Type B pancreatic cell (in vitro differentiated cells): ENCODE results near the gene TSPAN6. TPM values are rescaled to one million over a fixed set of nuclear protein-coding genes. Genes with fewer than 3 reads are reported as not detected.

Experiments
- DNase-seq: peaks from one replicate; pipeline ENCODE4 v3.0.0; 2021; ENCODE audit warnings: mixed read lengths; ENCODE audit not compliant: unreplicated experiment; ENCODE audit errors: extremely low spot score
- H3K27ac Mint-ChIP-seq: 2 replicates; pipeline ENCODE4 v1.8.0; 2021; ENCODE audit warnings: mild to moderate bottlenecking, mixed read lengths
- H3K27me3 Mint-ChIP-seq: 2 replicates; pipeline ENCODE4 v1.8.0; 2021; ENCODE audit warnings: mixed read lengths
- H3K36me3 Mint-ChIP-seq: 2 replicates; pipeline ENCODE4 v1.8.0; 2021; ENCODE audit warnings: mixed read lengths
- H3K4me1 Mint-ChIP-seq: one replicate; pipeline ENCODE4 v1.8.0; 2021; ENCODE audit warnings: mixed read lengths; ENCODE audit not compliant: unreplicated experiment
- H3K4me3 Mint-ChIP-seq: 2 replicates; pipeline ENCODE4 v1.8.0; 2021; ENCODE audit warnings: mild to moderate bottlenecking, mixed read lengths
- H3K9me3 Mint-ChIP-seq: 2 replicates; pipeline ENCODE4 v1.8.0; 2021; ENCODE audit warnings: mixed read lengths
- total RNA-seq: library from RNA; stranded (reverse); gene quantifications from 2 replicates; pipeline ENCODE4 v1.2.1, GENCODE V29; 2021; ENCODE audit warnings: low replicate concordance
- TF ChIP-seq, protein P1 (sequence below): fragments of 200-600 bp; sonication (generic); conservative IDR thresholded peaks from 2 replicates; pipeline ENCODE4 v1.5.0; 2021; ENCODE audit warnings: antibody characterized with exemption, mild to moderate bottlenecking

The TSPAN6 gene
- total RNA-seq, 1 donor from 2014 or later: 99.3 TPM

DNA sequence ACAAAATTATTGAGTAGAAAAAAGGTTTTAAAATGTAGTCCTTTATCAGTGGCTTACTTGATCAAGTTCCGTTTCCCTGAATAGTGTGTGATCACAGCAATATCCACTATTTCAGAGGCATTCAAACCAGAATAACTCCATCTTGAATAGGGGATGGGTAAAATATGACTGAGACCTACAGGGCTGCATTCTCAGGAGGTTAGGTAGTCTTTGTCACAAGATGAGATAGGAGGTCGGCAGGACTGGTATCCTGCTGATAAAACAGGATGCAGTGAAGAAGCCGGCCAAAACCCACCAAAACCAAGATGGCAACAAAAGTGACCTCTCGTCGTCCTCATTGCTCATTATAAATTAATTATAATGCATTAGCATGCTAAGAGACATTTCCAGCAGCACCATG, 24.7 kb downstream of the TSPAN6 start:
- H3K27ac Mint-ChIP-seq: no peak overlapping the region
- H3K4me1 Mint-ChIP-seq: no peaks in the 10 kb centered on the region
- peaks cover 4% of the 10 kb centered on the region for H3K9me3 Mint-ChIP-seq
- no peaks in the 10 kb centered on the region for H3K27me3 Mint-ChIP-seq
- H3K36me3 Mint-ChIP-seq: no peaks in the 10 kb centered on the region
- TF ChIP-seq, protein P1, sequence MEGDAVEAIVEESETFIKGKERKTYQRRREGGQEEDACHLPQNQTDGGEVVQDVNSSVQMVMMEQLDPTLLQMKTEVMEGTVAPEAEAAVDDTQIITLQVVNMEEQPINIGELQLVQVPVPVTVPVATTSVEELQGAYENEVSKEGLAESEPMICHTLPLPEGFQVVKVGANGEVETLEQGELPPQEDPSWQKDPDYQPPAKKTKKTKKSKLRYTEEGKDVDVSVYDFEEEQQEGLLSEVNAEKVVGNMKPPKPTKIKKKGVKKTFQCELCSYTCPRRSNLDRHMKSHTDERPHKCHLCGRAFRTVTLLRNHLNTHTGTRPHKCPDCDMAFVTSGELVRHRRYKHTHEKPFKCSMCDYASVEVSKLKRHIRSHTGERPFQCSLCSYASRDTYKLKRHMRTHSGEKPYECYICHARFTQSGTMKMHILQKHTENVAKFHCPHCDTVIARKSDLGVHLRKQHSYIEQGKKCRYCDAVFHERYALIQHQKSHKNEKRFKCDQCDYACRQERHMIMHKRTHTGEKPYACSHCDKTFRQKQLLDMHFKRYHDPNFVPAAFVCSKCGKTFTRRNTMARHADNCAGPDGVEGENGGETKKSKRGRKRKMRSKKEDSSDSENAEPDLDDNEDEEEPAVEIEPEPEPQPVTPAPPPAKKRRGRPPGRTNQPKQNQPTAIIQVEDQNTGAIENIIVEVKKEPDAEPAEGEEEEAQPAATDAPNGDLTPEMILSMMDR: no peak
- no peak overlapping the region for H3K4me3 Mint-ChIP-seq
- no peak for DNase-seq

DNA sequence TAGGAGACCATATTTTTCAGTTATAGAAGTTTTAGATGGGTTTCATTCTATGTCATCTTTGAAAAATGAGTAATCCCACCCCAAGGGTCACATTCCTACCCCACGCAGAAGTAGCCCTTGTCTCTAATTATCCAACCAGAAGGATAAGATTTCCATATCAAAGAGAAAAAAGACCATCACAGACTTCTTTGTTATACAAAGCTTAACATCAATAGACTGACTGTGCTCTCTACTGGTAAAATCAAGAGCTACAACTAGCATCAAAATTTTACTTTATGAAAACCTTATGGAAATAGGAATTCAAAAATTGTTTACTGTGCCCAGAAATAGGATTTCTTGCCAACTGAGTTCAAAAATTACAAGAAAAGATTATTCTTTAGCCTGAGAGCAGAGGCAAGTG, 27.0 kb downstream of the TSPAN6 start:
- Mint-ChIP-seq H3K9me3 (no peaks in the 10 kb centered on the region), H3K27me3 (no peaks in the 10 kb centered on the region), H3K27ac (no peak overlapping the region), H3K4me3 (no peak overlapping the region), H3K36me3 (no peaks in the 10 kb centered on the region), H3K4me1 (no peaks in the 10 kb centered on the region)
- no peak for DNase-seq
- TF ChIP-seq, protein P1: peak; percentile 46

DNA sequence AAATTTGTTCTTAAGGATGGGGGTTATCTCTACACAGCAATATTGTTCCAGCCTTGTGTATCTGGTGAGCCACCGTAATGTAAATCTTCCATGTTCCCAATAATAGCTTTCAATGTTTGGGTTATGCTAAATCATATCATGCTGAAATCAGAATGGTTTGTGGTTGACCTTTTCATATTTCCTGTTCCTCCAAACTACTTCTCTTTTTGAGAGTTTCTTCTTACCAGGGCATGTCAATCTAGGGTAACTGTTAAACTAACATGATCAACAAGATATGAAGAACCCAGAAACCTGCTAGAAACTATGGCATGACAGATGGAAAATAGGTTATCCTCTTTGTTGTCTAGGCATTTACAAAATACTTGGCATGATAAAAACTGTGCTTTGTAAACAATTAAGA, 29.9 kb downstream of the TSPAN6 start:
- no peaks in the 10 kb centered on the region for H3K27me3 Mint-ChIP-seq
- no peak for DNase-seq
- no peak overlapping the region for H3K27ac Mint-ChIP-seq
- TF ChIP-seq, protein P1: no peak
- no peaks in the 10 kb centered on the region for H3K36me3 Mint-ChIP-seq
- no peaks in the 10 kb centered on the region for H3K4me1 Mint-ChIP-seq
- no peak overlapping the region for H3K4me3 Mint-ChIP-seq
- no peaks in the 10 kb centered on the region for H3K9me3 Mint-ChIP-seq

DNA sequence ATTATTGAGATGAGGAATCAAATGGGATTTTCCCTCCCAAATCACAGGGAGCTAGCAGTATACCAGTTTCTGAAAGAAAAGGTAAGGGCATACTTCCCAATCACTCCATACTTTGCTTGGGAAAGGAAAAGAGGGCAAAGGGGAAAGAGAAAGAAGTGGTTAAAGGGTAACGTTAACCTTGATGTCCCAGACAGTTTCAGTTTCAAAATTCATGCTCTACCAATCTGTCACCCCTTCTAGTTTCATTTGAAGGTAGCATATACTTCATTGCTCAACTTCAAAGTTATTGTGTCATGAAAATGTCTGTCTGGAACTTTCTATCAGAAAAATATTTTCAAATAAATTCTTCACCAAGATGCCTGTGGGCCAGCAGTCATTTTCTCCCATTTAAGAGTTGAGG, 35.8 kb downstream of the TSPAN6 start:
- TF ChIP-seq, protein P1: no peak
- Mint-ChIP-seq H3K27me3 (no peaks in the 10 kb centered on the region), H3K4me1 (no peaks in the 10 kb centered on the region), H3K4me3 (no peak overlapping the region), H3K9me3 (peaks cover 6% of the 10 kb centered on the region), H3K27ac (no peak overlapping the region), H3K36me3 (no peaks in the 10 kb centered on the region)
- no peak for DNase-seq

DNA sequence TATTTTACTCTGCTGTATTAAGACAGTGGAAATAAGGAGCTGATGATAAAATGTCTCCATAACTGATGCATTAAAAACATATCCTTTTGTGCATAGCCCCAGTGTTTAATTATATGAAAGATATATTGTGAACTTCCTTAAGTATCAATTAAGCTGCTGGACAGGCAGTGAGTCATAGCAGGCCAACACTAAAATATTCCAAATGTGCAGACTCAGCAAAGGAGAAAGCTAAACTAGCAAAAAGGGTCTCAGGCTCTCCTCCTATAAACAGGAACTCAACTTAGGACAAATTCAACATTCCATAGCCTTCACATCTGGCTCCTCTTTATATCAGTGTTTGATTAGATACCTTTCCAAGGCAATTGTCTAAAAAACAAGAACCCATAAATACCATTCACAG, 36.3 kb downstream of the TSPAN6 start:
- H3K27ac Mint-ChIP-seq: no peak overlapping the region
- H3K27me3 Mint-ChIP-seq: no peaks in the 10 kb centered on the region
- H3K36me3 Mint-ChIP-seq: no peaks in the 10 kb centered on the region
- TF ChIP-seq, protein P1: no peak
- no peak overlapping the region for H3K4me3 Mint-ChIP-seq
- DNase-seq: no peak
- H3K4me1 Mint-ChIP-seq: no peaks in the 10 kb centered on the region
- H3K9me3 Mint-ChIP-seq: peaks cover 6% of the 10 kb centered on the region

DNA sequence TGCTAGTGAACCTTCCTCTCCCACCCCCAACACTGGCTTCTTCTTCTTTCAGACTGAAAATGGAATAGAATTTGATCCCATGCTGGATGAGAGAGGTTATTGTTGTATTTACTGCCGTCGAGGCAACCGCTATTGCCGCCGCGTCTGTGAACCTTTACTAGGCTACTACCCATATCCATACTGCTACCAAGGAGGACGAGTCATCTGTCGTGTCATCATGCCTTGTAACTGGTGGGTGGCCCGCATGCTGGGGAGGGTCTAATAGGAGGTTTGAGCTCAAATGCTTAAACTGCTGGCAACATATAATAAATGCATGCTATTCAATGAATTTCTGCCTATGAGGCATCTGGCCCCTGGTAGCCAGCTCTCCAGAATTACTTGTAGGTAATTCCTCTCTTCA, 37.1 kb downstream of the TSPAN6 start:
- Mint-ChIP-seq H3K4me1 (no peaks in the 10 kb centered on the region), H3K36me3 (no peaks in the 10 kb centered on the region)

More for the DNA sequence above, 37.1 kb downstream of the TSPAN6 start:
- Mint-ChIP-seq H3K9me3 (peaks cover 6% of the 10 kb centered on the region), H3K27ac (no peak overlapping the region), H3K27me3 (no peaks in the 10 kb centered on the region), H3K4me3 (no peak overlapping the region)
- TF ChIP-seq, protein P1: no peak
- no peak for DNase-seq
